Fibroblast of pulmonary artery (primary cell): ENCODE data around the gene TAF11L5.
"Not testable (repeated sequence)": the region's sequence is repeated elsewhere in the genome, so short reads cannot be mapped to it uniquely, and the experiment has no call there.

ENCODE experiments used
- DNase-seq: peaks from one replicate; pipeline ENCODE4 v3.0.0-alpha.2; 2010; ENCODE audit warnings: low read depth
- H3K4me3 ChIP-seq: replicated peaks from 2 replicates; pipeline ENCODE4 v1.5.1; 2011; ENCODE audit warnings: low read depth, mild to moderate bottlenecking, control low read depth, low read length, moderate library complexity
- CTCF ChIP-seq: IDR thresholded peaks from 2 replicates; pipeline ENCODE4 v1.5.1; 2011; ENCODE audit warnings: mild to moderate bottlenecking, control low read depth, low read length, inconsistent platforms; ENCODE audit errors: missing control alignments

TAF11L5 gene

GRCh38 chr5:17524935-17525334 lies at the start of gene TAF11L5:
Gene TAF11L5, plus strand, starts transcription at chr5:17525235.
- not testable (repeated sequence) for H3K4me3 ChIP-seq, DNase-seq

GRCh38 chr5:17477043-17477442 lies 48.0 kb upstream of the TAF11L5 start:
- no peak overlapping the region for H3K4me3 ChIP-seq
- DNase-seq, result no peak
- no peak for TF ChIP-seq CTCF

GRCh38 chr5:17477573-17478265 lies 47.3 kb upstream of the TAF11L5 start:
- no peak for TF ChIP-seq CTCF
- H3K4me3 ChIP-seq, result no peak overlapping the region
- DNase-seq, result no peak

GRCh38 chr5:17481378-17481777 lies 43.7 kb upstream of the TAF11L5 start:
- no peak for DNase-seq
- TF ChIP-seq CTCF, result no peak

GRCh38 chr5:17482790-17483189 lies 42.2 kb upstream of the TAF11L5 start:
- no peak for TF ChIP-seq CTCF
- DNase-seq, result no peak

More at GRCh38 chr5:17481378-17481777, 43.7 kb upstream of the TAF11L5 start:
- no peak overlapping the region for H3K4me3 ChIP-seq

GRCh38 chr5:17486464-17487173 lies 38.4 kb upstream of the TAF11L5 start:
- not testable (repeated sequence) for H3K4me3 ChIP-seq, DNase-seq

More at GRCh38 chr5:17482790-17483189, 42.2 kb upstream of the TAF11L5 start:
- H3K4me3 ChIP-seq, result no peak overlapping the region

- no peak overlapping the region for H3K4me3 ChIP-seq
- no peak for DNase-seq
- no peak for TF ChIP-seq CTCF
Measured at GRCh38 chr5:17487174-17487512, 37.9 kb upstream of the TAF11L5 start.

GRCh38 chr5:17491257-17491656 lies 33.8 kb upstream of the TAF11L5 start:
- DNase-seq, H3K4me3 ChIP-seq: not testable (repeated sequence)
